ENCODE measurements around the gene STK17A.
A peak's percentile ranks its signal among the peaks of the same experiment; 100 is the strongest.

STK17A gene

GRCh38 chr7:43637114-43637806, 54.4 kb downstream of the STK17A start:
- DNase-seq = no peak

DNA sequence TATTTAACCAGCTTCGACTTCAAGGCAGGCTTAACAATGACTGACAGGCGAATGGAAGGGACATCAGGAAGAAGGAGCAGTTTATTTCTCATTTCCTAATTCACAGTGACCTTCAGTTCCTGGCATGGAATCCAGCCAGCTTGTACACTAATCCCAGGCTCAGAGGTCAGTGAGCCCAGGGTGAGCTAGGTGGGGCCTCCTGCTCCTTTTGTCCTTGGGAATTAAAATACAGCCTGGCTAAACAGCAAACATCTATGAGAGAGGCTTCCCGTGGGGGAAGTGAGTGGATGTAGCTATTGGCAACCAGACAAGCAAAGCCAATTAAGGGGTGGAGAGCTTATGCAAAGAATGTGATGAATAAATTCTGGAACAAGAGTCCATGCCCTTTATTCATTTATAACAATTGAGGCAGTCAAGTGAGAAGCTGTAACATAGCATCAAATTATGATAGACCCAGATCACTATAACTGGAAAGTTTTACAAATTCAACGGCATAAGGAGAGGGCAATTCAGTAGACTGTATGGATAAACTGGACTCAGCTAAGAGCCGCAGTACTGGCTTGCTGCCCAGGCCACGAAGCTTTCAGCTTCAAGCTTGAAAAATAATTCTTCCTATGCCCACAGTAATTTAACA, 57.1 kb downstream of the STK17A start:
- DNase-seq = no peak

- no peak for DNase-seq
Measured at GRCh38 chr7:43640679-43641078, 57.8 kb downstream of the STK17A start.

DNA sequence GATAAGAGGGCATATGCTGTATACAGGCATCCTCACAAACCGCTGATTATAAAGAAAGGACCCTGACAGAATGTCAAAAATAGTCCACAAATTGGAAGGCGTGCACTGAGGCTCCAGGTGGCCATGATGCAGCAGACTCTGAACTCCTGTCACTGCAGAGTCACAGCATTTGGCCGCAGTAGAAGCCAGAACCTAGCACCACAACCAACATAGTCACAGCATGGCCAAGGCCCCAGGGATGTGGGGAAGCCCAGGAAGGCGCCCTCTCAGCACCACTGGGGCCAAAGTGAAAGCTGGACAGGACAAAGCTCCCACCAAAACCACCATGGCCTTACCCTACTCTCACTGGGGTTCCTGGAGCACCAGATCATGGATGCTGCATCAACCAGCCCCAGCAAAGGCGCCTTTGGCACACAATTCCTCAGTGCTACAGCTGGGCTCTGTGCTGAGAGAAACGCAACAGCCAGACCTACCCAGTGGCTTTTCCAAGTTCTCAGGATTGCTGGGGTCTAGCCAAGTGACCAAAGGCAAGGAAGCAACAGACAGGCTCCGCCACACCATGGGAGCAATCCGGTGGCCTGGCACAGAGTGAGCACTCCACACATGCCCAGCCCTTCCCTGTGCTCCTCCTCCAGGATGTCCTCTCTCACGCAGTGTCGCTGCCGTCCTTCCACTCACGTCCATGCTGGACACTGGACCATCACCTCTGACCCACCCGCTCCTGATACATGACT, 60.2 kb downstream of the STK17A start:
- DNase-seq = no peak

DNA sequence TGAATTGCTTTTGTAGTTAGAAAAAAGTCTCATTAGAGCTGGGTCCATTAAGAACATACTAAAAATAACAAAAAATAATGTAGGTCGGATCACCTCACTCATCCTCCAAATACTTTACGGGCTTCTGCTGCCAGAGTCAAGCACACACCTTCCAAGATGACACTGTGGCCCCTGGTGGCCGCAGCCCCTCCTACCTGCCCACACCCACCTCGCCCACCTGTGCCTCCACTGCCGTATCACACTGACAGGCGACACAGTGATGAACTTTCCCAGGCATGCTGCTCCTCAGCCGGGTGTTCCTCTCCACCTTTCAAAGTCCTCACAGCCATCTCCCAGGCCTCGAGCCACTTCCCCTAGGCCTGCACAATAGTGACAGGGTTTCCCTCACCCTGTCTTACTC, 60.9 kb downstream of the STK17A start:
- no peak for DNase-seq

- DNase-seq = no peak
Measured at GRCh38 chr7:43645699-43646226, 62.9 kb downstream of the STK17A start.

- DNase-seq = no peak
Measured at GRCh38 chr7:43646603-43647338, 63.9 kb downstream of the STK17A start.

DNA sequence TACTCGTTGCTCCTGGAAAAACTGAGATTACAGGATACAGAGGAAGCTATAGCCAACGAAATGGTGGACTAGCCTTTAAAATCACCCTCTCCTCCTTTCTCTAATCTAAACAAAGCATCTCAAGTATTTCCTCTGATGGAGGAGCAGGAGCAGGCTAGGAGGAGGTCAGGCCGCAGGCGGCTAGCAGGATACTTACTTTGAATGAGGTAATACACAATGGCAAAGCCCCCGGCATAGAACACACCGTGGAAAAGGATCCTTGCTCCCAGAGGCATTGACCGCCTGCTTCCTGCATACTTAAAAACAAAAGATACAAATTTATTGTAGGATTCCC, 64.4 kb downstream of the STK17A start:
- no peak for DNase-seq

DNA sequence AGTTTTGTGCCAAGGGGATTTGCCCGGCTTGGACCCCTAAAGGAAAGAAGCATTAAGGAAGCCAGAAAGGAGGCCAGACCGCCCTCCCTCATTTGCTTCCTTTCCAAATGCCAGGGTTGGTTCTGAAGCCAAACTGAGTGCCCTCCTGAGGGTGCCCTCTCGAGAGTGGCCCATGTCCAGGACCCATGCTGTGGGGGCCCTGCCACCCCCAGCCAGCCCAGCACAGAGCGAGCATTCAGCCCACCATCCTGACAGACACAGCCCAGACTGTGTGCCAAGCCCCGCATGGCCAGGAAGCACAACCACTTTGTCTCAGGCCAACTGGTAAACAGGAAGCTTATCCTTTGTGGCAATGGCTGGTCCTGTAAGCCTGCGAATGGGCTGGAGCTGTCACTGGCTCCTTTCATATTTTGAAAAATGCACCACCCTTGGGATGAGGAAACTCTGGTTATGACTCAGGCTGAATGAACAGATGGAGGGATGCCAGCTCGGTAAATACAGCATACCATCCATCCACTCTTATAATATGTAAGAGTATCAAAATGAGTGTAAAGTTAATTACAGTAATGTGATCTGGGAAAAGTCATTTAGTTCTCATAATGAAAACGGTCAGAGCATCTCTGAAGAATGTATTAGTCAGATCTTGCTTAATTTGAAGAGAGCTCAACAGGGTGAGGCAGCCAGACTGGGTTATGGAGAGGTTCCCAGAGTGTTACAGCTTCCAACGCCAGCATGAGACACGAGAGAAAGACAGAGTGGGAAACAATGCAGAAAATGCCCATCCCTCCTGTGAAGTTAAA, 65.0 kb downstream of the STK17A start:
- DNase-seq = peak; percentile 76

- DNase-seq = peak; percentile 77
Measured at GRCh38 chr7:43648473-43649406, 65.8 kb downstream of the STK17A start.

- peak; percentile 65 for DNase-seq
Measured at GRCh38 chr7:43649755-43650274, 66.9 kb downstream of the STK17A start.

- no peak for DNase-seq
Measured at GRCh38 chr7:43650457-43651052, 67.6 kb downstream of the STK17A start.

GRCh38 chr7:43652364-43652763, 69.5 kb downstream of the STK17A start:
- no peak for DNase-seq

GRCh38 chr7:43653466-43653865, 70.6 kb downstream of the STK17A start:
- DNase-seq = no peak

GRCh38 chr7:43653891-43654504, 71.1 kb downstream of the STK17A start:
- no peak for DNase-seq

DNA sequence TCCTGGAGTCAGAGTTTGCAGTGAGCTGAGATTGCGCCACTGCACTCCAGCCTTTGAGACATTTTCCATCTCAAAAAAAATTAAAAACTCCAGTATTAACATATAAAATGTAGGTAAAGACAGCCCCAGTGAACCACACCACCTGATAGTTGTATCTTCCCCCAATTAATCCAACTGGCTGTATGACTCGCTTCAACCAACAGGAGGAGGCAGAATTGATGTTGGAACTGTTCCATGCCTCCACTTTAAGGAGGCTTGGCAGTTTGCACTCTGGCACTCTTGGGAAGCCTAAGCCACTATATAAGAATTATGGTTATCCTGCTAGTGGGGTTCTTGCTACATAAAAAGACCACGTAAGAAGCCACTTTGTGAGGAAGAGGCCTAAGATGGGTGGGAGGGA, 72.7 kb downstream of the STK17A start:
- DNase-seq = no peak

DNA sequence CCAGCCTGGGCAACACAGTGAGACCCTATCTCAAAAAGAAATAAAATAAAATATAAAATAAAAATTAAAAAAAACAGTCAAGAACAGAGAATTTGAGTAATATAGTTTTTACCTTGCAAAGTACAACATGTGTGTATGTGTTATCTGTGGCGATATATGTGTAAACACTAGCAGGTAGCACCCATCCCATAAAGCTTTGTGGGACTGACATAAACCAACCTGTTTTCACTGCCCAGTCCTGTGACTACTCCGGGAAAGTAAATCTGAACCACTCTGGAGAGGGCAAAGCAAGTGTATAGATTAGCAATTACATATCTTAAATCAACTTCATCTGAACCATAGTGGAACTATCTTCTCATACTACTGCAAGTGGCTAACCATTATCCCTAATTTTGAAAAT, 74.1 kb downstream of the STK17A start:
- no peak for DNase-seq

DNA sequence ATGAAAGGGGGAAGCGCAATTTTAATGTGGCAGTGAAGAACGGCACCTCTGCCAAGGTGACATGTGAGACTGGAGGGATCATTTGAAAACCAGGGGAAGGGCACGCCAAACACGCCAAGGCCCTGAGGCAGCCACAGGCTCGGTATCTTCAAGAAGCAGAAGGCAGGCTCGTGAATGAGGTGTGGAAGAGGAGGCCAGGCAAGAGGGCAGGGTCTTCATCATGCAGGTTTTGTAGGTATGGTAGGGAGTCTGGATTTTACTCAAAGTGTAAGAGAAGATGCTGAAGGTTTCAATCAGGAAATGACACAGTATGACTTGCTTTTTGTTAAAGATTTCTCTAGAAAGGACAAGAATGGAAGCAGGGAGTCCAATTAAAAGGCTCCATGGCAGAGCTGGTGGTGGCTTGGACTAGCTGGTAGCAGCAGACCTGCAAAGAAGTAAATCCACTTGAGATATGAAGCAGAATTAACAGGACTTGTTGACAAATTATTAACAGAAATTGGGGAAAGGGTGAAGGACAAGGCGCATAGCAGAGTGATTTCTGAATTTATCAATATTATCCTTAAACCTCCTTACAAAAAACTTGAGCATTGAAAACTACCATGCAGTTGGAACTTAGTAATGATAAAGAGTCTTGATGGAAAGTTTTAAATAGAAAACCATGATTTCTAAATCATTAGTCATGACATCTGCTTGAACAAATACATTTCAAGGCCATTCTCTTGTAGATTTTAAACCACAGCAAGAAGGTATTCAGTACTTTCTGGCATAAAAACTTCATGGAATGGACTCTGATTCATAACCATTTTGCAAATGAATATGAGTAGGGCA, 76.0 kb downstream of the STK17A start:
- DNase-seq = no peak

DNA sequence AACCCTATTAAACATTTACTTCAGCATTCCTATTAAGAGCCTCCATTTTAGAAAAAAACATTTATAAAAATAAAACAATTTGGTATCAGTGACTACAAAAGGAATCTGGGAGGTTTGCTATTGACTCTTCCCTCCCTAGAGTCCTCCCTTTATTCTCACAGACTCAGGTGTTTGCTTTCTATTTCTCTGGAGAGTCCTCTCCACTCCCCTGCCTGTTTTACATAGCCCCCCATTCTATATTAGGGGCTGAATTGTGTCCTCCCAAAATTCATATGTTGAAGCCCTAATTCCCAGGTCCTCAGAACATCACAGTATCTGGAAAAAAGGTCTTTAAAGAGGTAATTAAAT, 76.6 kb downstream of the STK17A start:
- DNase-seq = no peak

All from hematopoietic multipotent progenitor cell treated with erythropoietin and hydrocortisone succinate and interleukin-3 and kit ligand, for 4 days (in vitro differentiated cells).